ENCODE results near the gene FBXW2.

DNA sequence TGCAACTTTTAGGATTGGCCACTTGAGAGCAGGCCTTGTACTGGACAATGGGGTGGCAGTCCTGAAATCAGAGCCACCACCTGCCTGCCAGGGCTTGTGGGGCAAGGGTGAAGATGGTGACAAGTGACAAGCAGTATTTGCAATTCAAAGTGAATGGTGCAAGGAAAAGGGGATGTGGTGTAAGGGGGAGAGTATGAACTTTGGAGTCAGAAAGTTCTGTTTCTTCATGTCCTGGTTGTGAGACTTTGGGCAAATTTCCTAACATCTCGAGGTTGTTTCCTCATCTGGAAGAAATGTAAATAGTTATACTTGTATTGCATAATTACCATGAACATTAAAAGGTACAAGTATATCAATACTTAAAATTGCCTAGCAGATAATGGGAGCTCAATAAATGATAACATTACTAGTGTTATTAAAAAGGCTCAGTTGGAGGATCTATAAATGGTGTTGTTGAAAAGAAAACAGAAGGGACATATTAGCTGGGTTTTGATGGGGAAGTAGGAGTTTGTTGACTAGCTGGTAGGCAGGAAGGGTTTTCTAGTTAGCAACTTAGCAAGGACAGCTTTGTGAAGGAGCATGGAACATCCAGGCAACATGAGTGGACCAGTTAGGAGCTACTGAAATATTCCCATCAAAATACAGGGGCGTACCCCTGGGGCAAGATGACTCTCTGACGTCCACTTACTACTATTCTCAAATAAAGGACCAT lies 57.6 kb downstream of the FBXW2 start:
- TF ChIP-seq EZH2 (IDR thresholded peaks at IDR 0.05; ENCODE audit: insufficient read depth, poor library complexity, severe bottlenecking): no peak
- TF ChIP-seq EZH2phosphoT487 (IDR thresholded peaks at IDR 0.05; ENCODE audit: insufficient read depth, low read depth): no peak

All from GM23248 (cell line).